SW 1271 (cell line): ENCODE measurements around the gene KCNH2.
A peak's percentile ranks its signal among the peaks of the same experiment; 100 is the strongest.

Experiments used
- DNase-seq, 2 experiments: peaks; one replicate each; lab custom pipeline; 2025; lab: John Stamatoyannopoulos, UW

Gene KCNH2

DNA sequence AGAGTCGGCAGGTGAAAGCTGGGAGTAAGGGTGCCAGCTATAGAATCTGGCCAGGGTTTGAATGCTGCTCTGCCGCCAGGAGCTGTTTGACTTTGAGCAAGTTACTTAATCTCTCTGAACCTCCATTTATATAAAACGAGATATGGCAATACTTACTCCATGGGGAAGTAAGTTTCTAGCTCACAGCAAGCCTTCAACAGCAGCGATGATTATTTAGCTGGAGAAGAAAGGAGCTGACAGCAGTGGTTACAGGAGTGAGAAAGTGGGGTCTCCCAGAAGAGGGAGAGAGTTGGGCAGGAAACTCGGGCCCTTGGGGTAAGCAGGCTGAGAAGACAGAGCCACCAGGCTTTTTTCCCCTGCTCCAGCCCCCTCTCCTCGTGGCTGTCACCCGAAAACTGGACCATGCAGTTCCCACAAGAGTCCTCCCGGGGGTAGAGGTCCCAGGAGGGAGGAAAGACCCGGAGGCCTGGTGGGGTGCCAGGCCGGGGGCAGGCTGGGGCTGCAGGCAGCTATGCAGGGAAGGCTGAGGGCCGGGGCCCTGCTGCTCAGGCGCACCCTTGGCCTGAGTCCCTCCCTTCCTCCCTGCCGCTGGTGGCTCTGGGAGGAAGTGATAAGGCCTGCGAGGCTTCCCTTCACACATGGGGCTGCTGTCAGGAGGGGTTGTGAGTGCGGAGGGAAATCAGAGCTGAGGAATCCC, 16.2 kb upstream of the KCNH2 start:
- no peak for DNase-seq

DNA sequence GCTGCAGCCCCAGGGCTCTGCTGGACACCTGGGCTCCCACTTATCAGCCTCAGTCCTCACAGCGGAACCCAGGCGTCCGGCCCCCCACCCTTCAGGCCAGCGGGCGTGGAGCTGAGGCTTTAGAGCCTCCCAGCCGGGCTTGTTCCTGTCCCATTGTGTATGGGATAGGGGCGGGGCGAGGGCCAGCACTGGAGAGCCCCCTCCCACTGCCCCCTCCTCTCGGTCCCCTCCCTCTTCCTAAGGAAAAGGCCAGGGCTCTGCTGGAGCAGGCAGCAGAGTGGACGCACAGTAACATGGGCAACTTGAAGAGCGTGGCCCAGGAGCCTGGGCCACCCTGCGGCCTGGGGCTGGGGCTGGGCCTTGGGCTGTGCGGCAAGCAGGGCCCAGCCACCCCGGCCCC, 15.4 kb upstream of the KCNH2 start:
- no peak for DNase-seq

- DNase-seq = peak in 1 of 2 experiments; percentile 45
These were observed 14.7 kb upstream of the KCNH2 start for GRCh38 chr7:150992833-150993302.

- DNase-seq = no peak
These were observed 14.0 kb upstream of the KCNH2 start for GRCh38 chr7:150992051-150992640.

DNA sequence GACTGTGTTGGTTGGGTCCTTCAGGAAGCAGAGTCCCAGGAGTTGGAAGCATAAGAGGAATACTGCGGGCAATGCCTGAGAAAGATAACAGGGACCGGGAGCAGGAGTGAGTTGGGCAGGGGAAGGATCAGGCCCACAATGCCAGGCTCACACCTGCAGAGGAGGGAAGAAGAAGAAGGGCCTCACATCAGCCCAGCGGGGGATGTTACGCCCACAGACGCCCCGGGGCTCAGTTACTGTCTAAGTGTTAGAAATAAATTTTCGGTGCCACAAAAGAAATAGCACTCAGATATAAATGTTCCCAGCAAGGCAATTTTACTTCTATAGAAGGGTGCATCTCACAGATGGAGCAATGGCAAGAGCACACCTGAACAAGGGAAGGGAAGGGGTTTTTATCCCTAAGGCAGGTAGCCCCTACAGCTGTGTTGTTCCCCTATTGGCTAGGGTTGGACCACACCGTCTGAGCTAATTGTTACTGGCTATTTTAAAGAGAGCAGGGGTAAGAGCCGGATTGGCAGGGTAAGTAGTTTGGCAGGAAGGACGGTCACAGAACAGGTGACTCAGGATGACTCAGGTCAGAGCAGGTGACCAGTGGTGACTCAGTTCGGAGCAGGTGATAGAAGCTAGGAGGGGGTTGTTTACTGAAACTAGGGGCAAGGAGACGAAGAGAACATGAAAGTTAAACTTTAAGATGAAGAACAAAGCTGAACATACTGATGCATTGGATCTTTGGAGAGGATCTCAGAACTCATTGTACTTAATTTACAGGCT, 12.5 kb upstream of the KCNH2 start, which contains the start of gene NOS3:
TSS of gene NOS3 (plus strand) at position 602 of the 771 bp plus-strand sequence. CDS start 2,787 bp downstream, outside the sequence.
- DNase-seq = no peak

- DNase-seq = no peak
These were observed 11.3 kb upstream of the KCNH2 start for GRCh38 chr7:150989456-150989855.

DNA sequence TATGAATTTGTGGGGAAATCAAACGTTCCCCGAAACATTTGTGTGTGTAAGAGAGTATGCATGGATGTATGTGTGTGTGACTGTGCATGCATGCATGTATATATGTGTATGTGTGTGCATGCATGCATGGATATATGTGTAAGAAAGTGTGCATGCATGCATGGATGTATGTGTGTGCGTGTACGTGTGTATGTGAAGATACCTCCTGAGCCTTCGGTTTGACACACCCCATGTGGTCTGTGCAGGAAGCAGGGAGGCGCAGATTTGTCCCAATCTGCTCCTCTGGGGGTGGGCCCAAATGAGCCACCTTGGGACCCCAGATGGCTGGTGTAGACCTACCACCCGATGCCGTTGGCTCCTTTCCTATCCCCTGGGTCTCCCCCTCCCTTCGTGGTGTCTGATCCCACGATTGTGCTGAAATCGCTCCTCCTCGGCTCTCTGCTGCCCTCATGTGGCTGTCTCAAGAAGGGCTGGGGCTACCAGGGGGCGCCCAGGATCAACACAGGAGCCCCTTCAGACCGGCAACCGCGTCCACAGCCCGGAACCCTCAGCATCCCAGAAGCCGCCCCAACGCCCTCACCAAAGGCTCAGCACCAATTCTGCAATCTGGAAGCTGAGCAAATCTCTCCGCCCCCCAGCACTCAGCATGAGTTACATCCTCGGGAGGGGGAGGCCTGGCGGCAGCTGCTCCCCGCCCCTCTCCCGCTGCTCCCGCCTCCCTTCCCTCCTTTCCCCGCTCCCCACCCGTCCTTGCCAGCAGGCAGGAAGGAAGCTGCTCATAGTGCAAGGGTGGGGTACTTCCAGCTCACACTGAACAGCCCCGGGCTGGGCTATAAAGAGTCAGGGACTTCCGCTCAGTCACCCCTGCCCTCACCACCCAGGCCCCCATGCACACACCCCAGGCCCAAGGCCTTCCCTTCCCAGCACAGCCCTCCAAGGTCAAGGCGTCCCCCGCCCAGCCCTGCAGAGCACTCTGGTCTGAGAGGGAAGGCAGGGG, 10.4 kb upstream of the KCNH2 start:
- DNase-seq = peak in 1 of 2 experiments; percentile 21

DNA sequence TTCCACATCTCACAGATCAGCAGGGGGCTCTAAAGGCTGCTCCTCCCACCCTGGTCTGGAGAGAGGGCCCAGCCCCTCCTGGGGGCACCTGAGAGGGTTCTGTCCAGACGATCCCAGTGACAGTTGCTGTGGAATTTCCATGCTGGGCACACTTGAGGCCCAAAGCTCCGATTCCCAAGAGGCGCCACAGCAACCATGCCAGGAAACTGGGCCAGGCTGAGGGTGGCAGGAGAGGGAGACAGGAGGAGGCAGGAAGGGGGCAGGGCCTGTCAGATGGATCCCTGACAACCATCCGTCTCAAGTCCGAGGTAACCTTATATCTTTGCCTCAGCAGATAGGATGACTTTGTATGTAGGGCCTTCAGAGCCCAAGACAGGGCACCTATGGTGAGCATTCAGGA, 8.4 kb upstream of the KCNH2 start:
- DNase-seq = no peak

DNA sequence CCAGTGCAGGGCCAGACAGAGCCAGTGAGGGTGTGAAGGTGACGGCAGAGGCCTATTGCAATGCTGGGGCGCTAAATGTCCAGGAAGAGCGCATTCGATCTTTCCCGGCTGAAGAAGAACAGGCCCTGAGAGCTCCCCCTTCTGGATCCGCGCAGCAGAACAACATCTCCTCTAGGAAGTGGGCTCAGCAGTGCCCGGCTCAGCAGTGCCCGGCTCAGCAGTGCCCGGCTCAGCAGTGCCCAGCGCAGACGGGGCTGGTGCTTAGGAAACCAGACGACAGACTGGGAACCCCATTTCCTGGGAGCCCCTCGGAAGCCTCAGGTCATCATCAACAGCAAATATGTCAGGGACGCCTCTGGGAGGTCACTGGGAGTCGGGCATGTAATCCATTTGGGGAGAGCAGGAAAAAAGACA, 8.0 kb upstream of the KCNH2 start:
- peak in 1 of 2 experiments; percentile 45 for DNase-seq

- no peak for DNase-seq
These were observed 5.8 kb upstream of the KCNH2 start for GRCh38 chr7:150983893-150984368.

DNA sequence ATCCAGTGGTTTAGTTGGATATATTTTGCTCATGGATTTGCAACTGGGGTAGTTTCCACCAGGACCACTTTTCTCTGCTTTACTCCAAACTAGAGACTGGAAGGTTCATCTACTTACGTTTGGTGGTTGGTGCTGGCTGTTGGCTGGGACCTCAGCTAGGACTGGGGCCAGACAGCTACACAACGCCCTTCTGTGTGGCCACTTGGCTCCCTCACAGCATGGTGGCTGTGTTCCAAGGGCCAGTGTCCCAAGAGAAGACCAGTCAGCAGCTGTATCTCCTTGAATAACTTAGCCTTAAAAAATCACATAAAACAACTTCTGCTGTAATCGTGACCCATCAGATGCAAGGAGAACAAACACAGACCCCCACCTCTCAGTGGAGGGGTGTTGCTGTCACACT, 4.2 kb upstream of the KCNH2 start:
- no peak for DNase-seq

GRCh38 chr7:150981644-150982043, 3.5 kb upstream of the KCNH2 start:
- DNase-seq = no peak

DNA sequence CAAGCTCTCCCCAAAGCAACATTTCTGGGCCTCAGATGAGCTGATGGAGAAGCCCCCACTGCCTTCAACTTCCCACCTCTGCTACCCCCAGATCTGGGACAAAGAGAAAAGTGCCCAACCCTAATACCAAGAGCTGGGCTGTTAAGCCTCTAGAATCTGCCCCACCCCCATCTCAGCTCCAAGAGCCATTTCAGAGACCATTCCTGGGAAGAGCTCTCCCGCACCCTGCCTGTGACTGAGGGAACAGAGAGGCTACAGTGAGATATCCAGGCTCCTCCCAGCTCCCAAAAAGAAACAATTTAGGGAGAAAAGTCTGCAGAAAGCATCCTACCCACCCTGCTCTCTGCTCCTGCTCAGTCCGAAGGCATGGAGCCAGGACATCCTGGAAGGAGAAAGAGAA, 2.5 kb upstream of the KCNH2 start:
- no peak for DNase-seq

DNA sequence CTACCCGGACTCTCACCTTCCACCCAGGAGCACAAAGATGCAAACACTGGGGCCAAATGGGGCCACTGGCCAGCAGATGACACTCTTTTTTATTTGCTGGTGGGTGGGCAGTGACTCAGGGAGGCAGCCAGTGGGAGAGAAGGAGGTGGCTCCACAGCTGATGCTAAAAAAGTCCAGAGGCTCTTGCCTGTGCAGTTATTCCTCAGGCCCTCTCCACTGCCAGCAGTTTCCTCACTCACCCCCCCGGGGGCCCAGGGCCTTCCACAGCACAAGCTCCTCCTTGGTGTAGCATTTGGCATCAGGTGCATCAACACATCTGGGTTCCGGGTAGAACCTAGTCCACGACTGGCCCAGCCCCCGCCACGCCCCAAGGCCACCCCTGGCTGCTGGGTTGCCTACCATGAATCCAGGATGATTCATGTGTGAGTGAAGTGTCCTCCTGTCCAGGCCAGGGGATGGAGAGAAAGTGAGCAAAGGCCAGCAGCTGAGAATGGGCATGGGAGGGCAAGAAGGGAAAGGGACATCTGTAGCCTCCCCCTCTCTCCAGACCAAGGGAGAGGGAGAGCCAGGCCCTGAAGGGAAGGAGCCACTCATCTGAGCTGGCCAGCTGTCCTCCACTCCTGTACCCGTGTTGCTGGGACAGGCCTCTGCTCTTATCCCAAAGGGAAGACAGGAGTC, 1.7 kb upstream of the KCNH2 start:
- DNase-seq = no peak

- DNase-seq = no peak
These were observed 567 bp downstream of the KCNH2 start for GRCh38 chr7:150977382-150978125.

- no peak for DNase-seq
These were observed 1.4 kb downstream of the KCNH2 start for GRCh38 chr7:150976529-150977381.

GRCh38 chr7:150975536-150976319, 2.4 kb downstream of the KCNH2 start:
- no peak for DNase-seq
